Cardiac muscle cell (in vitro differentiated cells and primary cell): ENCODE data around the gene SLC39A11. TPM values are rescaled to one million over a fixed set of nuclear protein-coding genes. Genes with fewer than 3 reads are reported as not detected.

Experiments used
- DNase-seq, 2 donors: peaks; one replicate each; pipeline versions ENCODE4 v3.0.0 to v3.0.0-alpha.2; 2010 to 2017; ENCODE audit warnings: low read depth in 1 of 2, low spot score in 1 of 2
- H3K27ac ChIP-seq: fragments of 200-600 bp; sonication (generic); 2 replicates; pipeline ENCODE4 v1.5.1; 2016
- H3K27me3 ChIP-seq: fragments of 200-600 bp; sonication (generic); 2 replicates; pipeline ENCODE4 v1.6.0; 2016; ENCODE audit warnings: control low read depth
- H3K36me3 ChIP-seq: fragments of 200-600 bp; sonication (generic); 2 replicates; pipeline ENCODE4 v1.5.1; 2016; ENCODE audit warnings: control low read depth
- H3K4me1 ChIP-seq: fragments of 200-600 bp; sonication (generic); 2 replicates; pipeline ENCODE4 v1.8.1; 2017; ENCODE audit warnings: low read depth, mild to moderate bottlenecking, mixed run types
- H3K4me3 ChIP-seq: fragments of 200-600 bp; sonication (generic); 2 replicates; pipeline ENCODE4 v1.5.1; 2016; ENCODE audit warnings: mild to moderate bottlenecking
- H3K9me3 ChIP-seq: fragments of 200-600 bp; sonication (generic); 2 replicates; pipeline ENCODE4 v1.5.1; 2017; ENCODE audit warnings: low read depth, mild to moderate bottlenecking, control low read depth
- CTCF ChIP-seq: IDR thresholded peaks from 2 replicates; pipeline ENCODE4 v1.5.1; 2012; ENCODE audit warnings: low read depth, mild to moderate bottlenecking, low read length
- polyA plus RNA-seq: library from polyadenylated mRNA; unstranded; fragments of >200 nt; fragmentation: Nextera tagmentation; extraction: Ambion mirVana; gene quantifications from 2 replicates; pipeline ENCODE4 v1.2.1, GENCODE V29; 2016
- total RNA-seq: library from RNA; depleted of rRNA; stranded (reverse); fragments of >200 nt; gene quantifications from 2 replicates; pipeline ENCODE4 v1.2.3, GENCODE V29; 2016

The SLC39A11 gene
- total and polyA plus RNA-seq, 2 experiments from 2014 or later: 5.9 to 11.7 TPM

DNA sequence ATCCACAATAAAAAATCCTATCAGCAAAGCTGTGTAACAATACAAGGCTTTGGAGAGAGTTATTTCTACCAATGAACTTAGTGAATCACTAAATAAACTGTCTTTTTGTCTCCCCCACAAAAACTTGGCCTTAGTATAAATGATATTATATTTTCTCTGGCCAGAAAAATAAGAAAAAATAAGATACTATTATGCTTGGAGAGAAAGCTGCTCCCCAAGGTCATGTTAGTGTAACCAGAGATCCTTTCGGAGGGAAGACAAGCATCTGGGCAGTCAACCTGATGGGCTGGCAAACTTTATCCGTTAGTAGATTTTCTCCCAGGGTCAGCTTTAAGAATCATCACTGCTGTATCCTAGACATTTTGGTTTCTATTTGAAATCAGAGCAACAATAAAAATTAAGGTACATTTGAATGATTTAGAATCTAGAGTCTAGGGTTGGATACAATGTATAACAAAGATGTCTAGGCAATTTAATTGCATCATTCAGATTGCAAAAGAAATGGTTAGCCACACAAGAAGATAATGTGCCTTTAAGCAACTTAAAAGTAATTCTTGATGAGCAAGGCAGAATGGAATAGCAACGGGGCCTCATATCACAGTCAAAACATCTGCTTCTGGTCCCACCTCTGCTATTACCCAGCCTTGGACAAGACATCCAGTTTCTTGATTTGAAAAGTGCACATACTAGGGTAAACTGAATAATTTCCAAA, 280.4 kb downstream of the SLC39A11 start:
- no peaks in the 10 kb centered on the region for H3K9me3 ChIP-seq
- no peak overlapping the region for H3K27ac ChIP-seq
- no peaks in the 10 kb centered on the region for H3K4me1 ChIP-seq
- TF ChIP-seq CTCF: no peak
- no peak overlapping the region for H3K4me3 ChIP-seq
- peak in 1 of 2 donors; percentile 68 for DNase-seq
- no peaks in the 10 kb centered on the region for H3K36me3 ChIP-seq
- no peaks in the 10 kb centered on the region for H3K27me3 ChIP-seq

- no peaks in the 10 kb centered on the region for H3K27me3 ChIP-seq
- no peak overlapping the region for H3K4me3 ChIP-seq
- no peaks in the 10 kb centered on the region for H3K4me1 ChIP-seq
- no peak overlapping the region for H3K27ac ChIP-seq
- no peaks in the 10 kb centered on the region for H3K9me3 ChIP-seq
- H3K36me3 ChIP-seq: no peaks in the 10 kb centered on the region
- no peak for DNase-seq
- TF ChIP-seq CTCF: no peak
Observed at GRCh38 chr17:72810991-72811508, 281.4 kb downstream of the SLC39A11 start.

DNA sequence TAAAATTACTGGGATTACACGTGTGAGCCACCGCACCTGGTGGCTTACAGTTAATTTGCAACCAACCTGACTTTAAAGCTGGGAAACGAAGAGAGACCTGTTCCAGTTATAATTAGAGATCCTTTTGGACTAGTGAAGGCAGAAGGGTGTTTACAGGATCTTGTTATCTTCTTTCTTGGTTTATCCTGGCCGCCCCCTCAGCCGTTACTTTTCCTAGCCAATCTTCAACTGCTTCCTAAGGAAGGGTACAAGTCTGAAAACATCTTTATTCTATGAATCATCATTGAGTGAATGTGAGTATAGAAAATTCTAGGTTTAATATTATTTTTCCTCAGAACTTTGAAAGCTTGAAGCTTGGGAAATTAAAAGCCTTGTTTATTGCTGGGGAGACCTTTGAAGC, 286.5 kb downstream of the SLC39A11 start:
- no peaks in the 10 kb centered on the region for H3K4me1 ChIP-seq
- no peak overlapping the region for H3K27ac ChIP-seq
- H3K4me3 ChIP-seq: no peak overlapping the region
- no peaks in the 10 kb centered on the region for H3K9me3 ChIP-seq
- TF ChIP-seq CTCF: no peak
- peak in 1 of 2 donors; percentile 14 for DNase-seq
- H3K36me3 ChIP-seq: no peaks in the 10 kb centered on the region
- no peaks in the 10 kb centered on the region for H3K27me3 ChIP-seq

- Histone ChIP-seq H3K27ac (no peak overlapping the region), H3K36me3 (no peaks in the 10 kb centered on the region), H3K27me3 (no peaks in the 10 kb centered on the region), H3K9me3 (no peaks in the 10 kb centered on the region), H3K4me3 (no peak overlapping the region), H3K4me1 (no peaks in the 10 kb centered on the region)
- TF ChIP-seq CTCF: no peak
- no peak for DNase-seq
Observed at GRCh38 chr17:72804949-72805707, 287.4 kb downstream of the SLC39A11 start.

GRCh38 chr17:72802726-72803125, 289.8 kb downstream of the SLC39A11 start:
- TF ChIP-seq CTCF: no peak
- H3K9me3 ChIP-seq: no peaks in the 10 kb centered on the region
- no peak overlapping the region for H3K4me3 ChIP-seq
- no peak overlapping the region for H3K27ac ChIP-seq
- H3K4me1 ChIP-seq: no peaks in the 10 kb centered on the region
- H3K27me3 ChIP-seq: no peaks in the 10 kb centered on the region
- DNase-seq: no peak
- H3K36me3 ChIP-seq: no peaks in the 10 kb centered on the region
